ENCODE measurements around the gene SIGLEC10. TPM values are rescaled to one million over a fixed set of nuclear protein-coding genes. Genes with fewer than 3 reads are reported as not detected.
A peak's percentile ranks its signal among the peaks of the same experiment; 100 is the strongest.

Gene SIGLEC10
- total and polyA plus RNA-seq, 9 of the 15 experiments (the other 6 are each of a cell fraction or from before 2014, with no cell fraction given): 0.10 to 1.8 (median 0.82) TPM

DNA sequence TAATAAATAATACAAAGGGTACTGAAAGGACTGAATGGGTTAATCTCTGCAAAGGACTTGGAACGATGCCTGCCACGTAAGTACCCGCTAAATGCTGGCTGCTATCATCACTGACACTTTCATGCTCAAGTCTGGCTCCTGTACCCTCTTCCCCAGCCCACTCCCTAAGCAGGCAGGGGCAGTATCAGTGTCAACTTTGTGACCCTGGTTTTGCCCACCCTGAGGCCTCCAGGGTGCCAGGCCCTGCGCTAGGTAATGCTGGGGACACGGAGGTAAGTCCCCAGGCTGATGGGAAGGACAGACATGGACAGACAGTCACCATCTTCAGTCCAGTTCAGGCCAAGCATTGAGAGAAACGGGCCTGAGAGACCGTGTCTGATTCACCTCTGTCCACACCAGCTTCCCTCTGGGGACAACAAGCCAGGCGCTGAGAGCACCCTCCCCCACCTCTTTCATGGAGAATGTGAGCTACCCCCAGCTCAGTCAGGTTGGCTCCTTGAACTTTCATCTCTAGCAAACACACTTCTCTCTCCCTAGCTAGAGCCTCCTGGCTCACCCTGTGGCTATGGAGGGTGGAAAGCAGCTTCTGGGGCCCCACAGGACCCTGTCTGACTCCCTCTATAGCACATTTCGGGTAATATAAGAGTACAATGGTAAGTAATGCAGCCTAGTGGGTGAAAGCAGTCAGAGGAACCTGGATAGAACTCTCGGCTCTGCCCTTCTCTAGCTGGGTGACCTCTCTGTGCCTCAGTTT, 52.1 kb downstream of the SIGLEC10 start (continued):
- TF ChIP-seq, protein P1, sequence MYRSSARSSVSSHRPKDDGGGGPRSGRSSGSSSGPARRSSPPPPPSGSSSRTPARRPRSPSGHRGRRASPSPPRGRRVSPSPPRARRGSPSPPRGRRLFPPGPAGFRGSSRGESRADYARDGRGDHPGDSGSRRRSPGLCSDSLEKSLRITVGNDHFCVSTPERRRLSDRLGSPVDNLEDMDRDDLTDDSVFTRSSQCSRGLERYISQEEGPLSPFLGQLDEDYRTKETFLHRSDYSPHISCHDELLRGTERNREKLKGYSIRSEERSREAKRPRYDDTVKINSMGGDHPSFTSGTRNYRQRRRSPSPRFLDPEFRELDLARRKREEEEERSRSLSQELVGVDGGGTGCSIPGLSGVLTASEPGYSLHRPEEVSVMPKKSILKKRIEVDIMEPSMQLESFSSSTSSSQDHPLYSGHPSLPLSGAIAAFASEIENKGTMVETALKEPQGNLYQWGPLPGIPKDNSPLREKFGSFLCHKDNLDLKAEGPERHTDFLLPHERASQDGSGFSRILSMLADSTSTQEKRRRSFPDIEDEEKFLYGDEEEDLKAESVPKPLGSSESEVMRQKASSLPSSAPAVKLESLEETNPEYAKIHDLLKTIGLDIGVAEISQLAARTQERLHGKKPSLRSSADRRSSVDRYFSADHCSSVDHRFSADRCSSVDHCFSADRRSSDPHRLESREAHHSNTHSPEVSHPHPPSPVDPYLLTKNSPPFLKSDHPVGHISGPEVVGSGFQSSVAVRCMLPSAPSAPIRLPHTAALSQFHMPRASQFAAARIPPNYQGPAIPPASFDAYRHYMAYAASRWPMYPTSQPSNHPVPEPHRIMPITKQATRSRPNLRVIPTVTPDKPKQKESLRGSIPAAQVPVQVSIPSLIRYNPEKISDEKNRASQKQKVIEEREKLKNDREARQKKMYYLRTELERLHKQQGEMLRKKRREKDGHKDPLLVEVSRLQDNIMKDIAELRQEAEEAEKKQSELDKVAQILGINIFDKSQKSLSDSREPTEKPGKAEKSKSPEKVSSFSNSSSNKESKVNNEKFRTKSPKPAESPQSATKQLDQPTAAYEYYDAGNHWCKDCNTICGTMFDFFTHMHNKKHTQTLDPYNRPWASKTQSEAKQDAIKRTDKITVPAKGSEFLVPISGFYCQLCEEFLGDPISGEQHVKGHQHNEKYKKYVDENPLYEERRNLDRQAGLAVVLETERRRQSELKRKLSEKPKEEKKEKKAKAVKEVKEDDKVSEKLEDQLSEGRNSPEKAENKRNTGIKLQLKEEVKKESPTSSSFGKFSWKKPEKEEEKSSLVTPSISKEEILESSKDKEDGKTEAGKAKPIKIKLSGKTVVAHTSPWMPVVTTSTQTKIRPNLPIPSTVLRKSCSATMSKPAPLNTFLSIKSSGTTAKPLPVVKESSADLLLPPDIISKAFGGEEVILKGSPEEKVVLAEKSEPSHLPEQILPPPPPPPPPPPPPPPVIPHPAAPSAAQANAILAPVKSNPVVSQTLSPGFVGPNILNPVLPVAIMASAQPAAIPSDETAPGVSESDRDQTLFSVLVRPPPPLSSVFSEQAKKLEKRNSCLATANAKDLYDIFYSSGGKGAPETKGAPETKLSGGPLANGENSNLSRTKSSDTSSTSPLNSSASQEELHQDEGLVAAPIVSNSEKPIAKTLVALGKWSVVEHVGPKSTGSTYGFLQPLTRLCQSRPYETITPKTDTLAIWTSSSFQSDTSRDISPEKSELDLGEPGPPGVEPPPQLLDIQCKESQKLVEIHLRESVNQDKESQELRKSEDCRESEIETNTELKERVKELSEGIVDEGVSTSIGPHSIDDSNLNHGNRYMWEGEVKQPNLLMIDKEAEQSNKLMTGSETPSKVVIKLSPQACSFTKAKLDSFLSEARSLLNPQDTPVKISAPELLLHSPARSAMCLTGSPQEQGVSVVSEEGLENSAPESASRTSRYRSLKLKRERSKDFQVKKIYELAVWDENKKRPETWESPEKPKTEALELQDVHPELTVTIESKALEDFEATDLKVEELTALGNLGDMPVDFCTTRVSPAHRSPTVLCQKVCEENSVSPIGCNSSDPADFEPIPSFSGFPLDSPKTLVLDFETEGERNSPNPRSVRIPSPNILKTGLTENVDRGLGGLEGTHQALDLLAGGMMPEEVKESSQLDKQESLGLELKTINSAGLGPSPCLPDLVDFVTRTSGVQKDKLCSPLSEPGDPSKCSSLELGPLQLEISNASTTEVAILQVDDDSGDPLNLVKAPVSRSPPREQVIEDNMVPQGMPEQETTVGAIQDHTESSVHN (IDR thresholded peaks at IDR 0.05; ENCODE audit: borderline replicate concordance in 1 of 2, low read depth in 1 of 2): no peak
- TF ChIP-seq ZNF695 (CRISPR knock-in tag; IDR thresholded peaks at IDR 0.05) (no peak), ZNF717 (CRISPR knock-in tag; IDR thresholded peaks at IDR 0.05) (no peak), POLR2B (IDR thresholded peaks at IDR 0.05; ENCODE audit: low read depth, partially characterized antibody) (no peak), ZNF165 (CRISPR knock-in tag; IDR thresholded peaks at IDR 0.05; ENCODE audit: borderline replicate concordance) (no peak), ZC3H4 (CRISPR knock-in tag; IDR thresholded peaks at IDR 0.05; ENCODE audit: borderline replicate concordance) (0 out of 2 replicates have a peak, but pooled peaks have one; percentile 17), ZNF551 (CRISPR knock-in tag; IDR thresholded peaks at IDR 0.05) (no peak), NR4A1 (CRISPR knock-in tag; IDR thresholded peaks at IDR 0.05) (no peak), NR4A1 (tag; IDR thresholded peaks at IDR 0.05) (0 out of 2 replicates have a peak, but pooled peaks have one; percentile 18), POLR2AphosphoS2 (IDR thresholded peaks at IDR 0.05; ENCODE audit: low read length) (0 out of 2 replicates have a peak, but pooled peaks have one; percentile 20), HSF4 (CRISPR knock-in tag; IDR thresholded peaks at IDR 0.05; ENCODE audit: borderline replicate concordance) (no peak)
- TF ChIP-seq, protein P2, sequence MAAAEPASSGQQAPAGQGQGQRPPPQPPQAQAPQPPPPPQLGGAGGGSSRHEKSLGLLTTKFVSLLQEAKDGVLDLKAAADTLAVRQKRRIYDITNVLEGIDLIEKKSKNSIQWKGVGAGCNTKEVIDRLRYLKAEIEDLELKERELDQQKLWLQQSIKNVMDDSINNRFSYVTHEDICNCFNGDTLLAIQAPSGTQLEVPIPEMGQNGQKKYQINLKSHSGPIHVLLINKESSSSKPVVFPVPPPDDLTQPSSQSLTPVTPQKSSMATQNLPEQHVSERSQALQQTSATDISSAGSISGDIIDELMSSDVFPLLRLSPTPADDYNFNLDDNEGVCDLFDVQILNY (CRISPR knock-in tag; IDR thresholded peaks at IDR 0.05): no peak
- TF ChIP-seq, protein P3, sequence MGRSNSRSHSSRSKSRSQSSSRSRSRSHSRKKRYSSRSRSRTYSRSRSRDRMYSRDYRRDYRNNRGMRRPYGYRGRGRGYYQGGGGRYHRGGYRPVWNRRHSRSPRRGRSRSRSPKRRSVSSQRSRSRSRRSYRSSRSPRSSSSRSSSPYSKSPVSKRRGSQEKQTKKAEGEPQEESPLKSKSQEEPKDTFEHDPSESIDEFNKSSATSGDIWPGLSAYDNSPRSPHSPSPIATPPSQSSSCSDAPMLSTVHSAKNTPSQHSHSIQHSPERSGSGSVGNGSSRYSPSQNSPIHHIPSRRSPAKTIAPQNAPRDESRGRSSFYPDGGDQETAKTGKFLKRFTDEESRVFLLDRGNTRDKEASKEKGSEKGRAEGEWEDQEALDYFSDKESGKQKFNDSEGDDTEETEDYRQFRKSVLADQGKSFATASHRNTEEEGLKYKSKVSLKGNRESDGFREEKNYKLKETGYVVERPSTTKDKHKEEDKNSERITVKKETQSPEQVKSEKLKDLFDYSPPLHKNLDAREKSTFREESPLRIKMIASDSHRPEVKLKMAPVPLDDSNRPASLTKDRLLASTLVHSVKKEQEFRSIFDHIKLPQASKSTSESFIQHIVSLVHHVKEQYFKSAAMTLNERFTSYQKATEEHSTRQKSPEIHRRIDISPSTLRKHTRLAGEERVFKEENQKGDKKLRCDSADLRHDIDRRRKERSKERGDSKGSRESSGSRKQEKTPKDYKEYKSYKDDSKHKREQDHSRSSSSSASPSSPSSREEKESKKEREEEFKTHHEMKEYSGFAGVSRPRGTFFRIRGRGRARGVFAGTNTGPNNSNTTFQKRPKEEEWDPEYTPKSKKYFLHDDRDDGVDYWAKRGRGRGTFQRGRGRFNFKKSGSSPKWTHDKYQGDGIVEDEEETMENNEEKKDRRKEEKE (IDR thresholded peaks at IDR 0.05; ENCODE audit: borderline replicate concordance in 1 of 2, control insufficient read depth in 1 of 2, low read depth in 2 of 2, low read length in 1 of 2): no peak

All from K562 (cell line).